ENCODE measurements around the gene PDGFB.
"Not testable (repeated sequence)": the region's sequence is repeated elsewhere in the genome, so short reads cannot be mapped to it uniquely, and the experiment has no call there.

PDGFB gene

DNA sequence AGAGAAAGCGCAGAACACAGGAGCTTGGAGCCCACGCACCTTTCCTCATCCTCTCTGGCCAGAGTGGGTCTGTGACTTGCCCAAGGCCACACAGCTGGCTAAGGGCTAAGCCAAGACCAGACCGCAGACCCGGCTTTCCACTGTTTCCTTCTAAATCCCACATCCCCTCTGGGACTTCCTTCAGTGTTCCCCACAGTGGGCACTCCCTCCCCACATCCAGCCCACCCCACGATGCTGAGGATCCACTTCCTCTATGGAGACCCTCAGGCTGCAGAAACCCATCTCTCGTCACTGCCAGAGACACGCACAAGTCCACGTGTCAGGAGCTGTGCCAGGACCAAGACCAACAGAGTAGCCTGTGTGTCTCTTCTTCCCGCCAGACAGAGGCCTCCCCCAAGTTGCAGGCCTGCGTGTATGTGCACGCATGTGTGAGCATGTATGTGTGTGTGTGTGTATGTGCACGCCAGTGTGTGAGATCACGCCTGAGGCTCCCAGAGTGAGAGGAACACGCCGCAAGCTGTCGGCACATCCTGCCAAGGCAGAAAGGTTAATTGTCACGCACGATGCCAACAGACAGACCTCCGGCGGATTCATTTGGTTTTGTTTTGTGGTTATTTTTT is 21.6 kb downstream of the PDGFB start:
- no peak for DNase-seq

- DNase-seq = no peak
Measured at GRCh38 chr22:39221999-39222686, 22.6 kb downstream of the PDGFB start.

DNA sequence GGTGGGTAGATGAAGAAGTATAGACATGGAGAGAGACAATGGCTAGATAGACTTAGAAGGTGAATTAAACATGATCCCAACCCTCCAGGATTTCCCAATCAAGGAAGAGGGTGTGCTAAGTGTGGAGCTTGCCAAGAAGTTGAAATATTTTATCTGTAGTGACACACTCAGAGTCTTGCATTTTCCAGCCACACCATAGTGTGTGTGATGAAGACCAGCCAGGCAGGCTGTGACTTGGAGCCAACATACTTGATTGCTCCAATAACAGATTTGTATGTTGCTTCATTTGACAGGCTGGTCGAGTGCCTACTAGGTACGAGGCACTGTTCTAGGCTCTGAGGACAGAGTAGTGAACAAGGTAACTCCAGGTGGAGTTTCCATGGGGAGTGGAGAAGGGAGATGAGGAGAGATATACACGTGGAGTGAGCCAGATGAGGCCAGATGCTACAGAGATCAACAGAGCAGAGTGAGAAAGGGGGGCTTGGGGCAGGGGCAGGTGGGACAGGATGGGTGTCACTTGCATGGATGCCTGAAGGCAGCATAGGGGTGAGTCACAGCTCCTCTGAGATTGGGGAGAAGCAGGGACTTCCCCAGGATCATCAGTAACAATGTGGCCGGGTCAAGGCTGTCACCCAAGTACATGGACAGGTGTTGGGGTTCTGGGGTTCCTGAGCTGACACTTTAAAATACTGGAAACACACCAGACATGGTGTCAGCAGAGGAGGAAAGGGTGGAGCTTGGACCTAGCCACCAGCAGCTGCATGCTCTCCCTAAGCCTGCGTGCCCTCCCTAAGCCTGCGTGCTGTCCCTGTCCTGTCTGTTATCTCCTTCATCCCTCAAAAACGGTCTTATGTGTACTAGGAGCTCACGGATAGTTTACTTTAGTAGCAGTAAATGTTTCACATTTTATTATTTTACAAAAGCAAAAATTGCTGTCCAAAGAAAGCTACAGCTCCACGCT is 23.6 kb downstream of the PDGFB start:
- no peak for DNase-seq

GRCh38 chr22:39220450-39220849 is 24.3 kb downstream of the PDGFB start:
- no peak for DNase-seq

DNA sequence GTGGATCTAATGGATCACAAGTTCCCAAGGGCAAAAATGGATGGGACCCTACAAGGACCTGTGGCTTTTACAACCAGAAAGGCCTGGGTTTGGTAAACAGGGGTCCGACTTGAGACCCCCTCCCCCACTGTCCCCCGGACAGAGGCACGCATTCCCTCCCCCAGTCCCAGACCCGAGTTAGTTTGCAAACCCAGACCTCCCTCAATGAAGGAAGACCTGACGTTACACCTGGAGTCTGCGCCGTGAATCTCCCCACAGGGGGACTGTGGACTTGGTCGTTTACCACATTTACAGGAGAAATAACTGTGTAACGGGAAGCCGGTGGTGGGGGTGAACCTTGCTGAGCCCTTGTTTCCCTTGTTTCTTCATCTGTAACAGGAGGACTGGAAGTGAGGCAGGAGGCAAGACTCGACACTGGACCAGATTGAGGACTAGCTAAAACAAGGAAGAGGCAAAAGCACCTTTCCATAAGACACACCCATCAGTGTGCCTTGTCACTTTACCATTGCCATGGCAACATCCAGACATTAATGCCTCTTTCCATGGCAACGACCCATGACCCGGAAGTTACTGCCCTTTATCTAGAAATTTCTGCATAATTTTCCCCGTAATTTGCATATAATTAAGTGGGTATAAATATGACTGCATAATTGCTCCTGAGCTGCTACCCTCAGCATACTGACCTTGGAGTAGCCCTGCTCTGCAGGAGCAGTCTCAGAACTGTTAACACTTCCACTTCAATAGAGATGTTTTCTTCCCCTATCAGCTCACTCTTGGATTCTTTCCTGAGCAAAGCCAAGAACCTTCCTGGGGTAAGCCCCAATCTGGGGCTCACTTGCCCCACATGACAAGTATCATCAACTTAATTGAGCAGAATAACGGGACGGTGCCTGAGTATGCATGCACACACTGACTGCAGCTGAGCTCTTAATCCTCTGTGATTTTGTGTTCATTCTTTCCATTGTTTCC is 25.4 kb downstream of the PDGFB start:
- no peak for DNase-seq

GRCh38 chr22:39218432-39218831 is 26.4 kb downstream of the PDGFB start:
- not testable (repeated sequence) for DNase-seq

DNA sequence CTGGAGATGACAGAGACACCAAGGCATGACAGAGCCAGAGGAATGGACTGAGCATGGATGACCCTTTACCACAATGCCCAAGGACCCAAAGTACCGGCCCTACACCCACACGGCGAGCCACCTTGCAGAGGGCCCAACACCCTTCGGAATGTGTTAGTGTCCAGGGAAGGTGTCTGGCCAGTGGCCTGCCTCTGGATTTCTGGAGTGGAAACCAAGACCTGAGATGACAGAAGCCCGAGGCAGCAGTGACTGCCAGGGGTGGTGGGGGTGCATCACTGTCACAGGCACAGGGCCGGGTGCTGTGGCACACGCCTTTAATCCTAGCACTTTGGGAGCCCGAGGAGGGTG is 28.7 kb downstream of the PDGFB start:
- no peak for DNase-seq

GRCh38 chr22:39215426-39216142 is 29.2 kb downstream of the PDGFB start:
- DNase-seq = no peak

GRCh38 chr22:39215070-39215396 is 29.7 kb downstream of the PDGFB start:
- no peak for DNase-seq

DNA sequence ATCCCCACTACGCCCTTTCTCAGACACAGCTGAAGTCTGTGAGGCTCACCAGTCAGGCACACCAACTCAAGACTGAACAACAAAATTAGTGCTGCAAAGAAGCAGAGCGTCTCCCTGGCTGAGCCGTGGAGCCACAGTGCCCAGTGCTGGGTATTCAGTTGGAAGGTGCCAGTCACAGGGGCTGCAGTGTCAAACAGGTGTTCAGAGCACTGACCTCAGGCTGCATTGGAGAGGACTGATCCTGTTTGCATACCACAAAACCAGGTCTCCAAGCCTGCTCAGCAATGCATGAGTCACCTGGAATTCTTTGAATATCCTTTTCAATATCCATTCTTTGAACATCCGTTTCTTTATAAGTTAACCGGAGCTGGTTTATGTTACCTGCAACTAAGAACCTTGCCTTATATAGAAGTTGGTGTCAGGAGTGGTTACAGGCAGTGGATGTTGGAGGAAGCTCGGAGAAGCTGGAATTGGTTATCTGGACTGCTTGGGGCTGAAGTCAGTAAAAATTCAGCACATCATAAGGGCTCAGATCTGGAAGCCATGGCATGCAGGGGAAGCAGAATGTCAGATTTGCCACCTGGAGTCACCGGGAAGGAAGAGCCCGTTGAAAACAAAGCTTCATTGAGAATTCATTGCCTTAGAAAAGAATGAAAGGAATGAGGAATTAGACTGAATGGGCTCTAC is 30.3 kb downstream of the PDGFB start:
- DNase-seq = no peak

- no peak for DNase-seq
Measured at GRCh38 chr22:39214006-39214382, 30.8 kb downstream of the PDGFB start.

DNA sequence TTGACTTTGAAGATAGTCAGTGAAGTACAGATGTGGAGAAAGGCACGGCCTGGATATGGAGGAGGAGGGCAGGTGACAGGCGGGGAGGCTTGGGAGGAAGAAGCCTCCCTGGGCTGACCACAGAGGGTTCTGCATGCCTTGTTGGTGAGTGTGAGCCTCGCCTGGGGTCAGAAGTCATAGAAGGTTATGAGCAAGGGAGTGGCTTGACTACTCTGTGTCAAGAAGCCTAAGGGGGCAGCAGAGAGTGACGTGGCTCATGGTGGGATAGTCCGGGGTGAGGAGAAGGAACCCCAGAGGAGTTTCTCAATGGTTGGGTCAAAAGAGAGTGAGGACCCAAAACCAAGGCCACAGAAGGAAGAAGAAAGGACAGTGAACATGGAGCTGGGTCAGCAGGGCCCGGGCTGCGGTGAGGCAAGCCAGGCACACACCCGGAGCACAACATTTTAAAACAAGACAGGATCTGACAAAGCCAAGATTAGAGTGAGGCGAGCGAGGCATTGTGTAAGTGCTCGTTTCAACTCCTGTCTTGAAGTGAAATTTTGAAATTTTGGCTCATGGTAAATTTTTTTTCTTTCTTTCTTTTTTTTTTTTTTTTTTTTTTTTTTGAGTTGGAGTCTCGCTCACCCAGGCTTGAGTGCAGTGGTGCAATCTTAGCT is 31.9 kb downstream of the PDGFB start:
- DNase-seq = no peak

- no peak for DNase-seq
Measured at GRCh38 chr22:39209756-39210155, 35.0 kb downstream of the PDGFB start.

GRCh38 chr22:39208013-39208680 is 36.6 kb downstream of the PDGFB start:
- no peak for DNase-seq

DNA sequence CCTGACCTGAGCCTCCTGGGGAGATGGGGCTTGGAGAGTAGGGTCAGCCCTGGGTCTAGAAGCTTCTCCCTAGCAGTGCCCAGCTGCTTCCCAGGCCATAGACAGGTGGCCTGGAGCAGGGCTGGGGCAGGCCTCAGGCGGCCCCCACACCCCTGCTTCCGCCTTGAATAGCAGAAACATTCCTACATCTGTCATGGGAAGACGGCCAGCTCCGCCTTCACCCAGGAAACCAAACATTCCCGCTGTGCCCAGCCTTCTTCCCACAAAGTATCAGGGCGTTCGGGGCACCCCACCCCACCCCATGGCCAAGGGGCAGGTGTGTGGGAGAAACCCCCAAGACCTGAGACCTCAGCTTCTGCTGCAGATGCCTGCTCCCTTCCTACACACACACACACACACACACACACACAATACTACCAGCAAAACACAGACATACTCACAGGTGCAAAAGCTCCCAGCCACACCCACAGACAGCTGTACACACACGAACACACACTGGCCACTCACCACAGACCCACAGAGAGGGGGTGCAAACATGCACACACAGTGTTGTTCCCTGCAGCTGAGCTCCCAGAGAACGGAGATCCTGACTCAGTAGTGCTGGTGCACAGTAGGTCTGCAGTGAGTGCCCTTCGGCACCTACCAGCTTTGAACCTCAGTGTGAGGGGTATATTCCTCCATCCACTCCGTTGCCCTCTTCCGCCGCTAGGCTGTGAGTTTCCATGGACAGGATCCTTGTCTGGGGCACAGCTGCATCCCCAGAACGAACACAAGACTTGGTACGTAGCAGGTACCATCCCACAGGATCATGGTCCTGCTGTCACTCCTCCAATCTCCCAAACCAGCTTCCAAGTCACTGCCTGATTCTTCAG is 37.4 kb downstream of the PDGFB start:
- no peak for DNase-seq

DNA sequence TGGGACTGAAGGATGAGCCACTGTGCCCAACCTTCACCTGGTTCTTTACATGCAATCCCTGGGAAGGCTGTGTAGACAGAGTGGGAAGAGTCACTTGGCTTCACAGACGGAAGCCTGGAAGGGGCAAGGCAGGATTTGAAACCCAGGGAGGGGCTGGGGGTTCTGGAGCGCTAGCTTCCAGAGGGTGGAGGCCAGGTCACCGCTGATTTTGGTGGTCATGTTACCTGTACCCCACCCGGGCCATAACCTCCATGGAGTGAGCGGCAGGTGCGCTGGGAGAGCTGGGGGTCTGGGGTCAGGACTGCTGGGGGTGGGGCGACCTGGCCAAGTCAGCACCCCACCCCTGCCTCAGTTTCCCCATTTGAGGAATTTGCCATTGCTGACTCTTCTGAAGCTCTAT is 38.3 kb downstream of the PDGFB start:
- DNase-seq = no peak

DNA sequence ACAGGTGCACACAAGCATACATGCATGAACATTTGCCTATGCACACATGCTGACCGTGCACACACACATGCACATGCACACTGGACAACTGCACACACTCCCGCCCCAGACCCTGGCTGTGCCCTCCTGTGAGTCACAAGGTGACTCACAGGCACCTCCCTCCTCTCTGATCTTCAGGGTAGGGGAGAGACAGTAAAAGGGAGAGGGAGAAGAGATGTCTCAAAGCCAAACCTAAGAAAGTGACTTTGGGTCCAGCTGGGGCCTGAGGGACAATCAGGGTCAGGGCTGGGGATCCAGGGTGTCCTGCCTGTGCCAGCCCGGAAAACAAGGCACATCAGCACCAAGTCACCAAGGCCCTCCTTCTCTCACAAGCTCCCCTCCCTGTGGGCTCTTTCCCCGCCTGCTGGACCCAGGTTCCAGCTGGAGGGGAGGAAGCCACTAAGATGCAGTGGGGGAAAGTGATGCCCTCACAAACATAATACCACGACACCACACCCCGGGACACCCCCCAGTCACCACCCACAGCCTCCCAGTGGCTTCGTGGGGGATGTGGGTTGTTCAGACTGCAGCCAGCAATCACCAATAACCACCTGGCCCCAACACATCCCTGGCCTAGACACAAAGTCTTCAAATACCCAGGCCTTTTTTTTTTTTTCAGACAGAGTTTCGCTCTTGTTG is 39.3 kb downstream of the PDGFB start:
- DNase-seq = no peak

DNA sequence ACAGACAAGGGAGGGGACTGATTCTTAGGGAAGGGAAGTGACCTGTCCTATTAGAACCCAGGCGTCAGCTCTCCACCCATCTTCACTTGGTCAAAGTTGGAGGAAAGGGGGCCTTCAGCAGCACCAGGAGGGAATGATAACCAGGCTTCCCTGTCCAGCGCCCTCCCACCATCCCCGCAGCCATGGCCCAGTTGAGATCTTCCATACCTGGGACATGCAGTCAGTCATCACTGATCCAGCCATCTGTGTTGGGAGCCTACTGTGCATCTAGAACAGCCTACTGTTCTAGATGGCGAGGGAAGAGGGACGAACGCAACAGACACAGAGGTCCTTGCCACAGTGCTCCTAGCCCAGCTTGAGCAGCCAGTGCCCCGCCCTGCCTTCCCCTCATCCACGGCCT is 40.6 kb downstream of the PDGFB start:
- no peak for DNase-seq

GRCh38 chr22:39197578-39197977 is 47.2 kb downstream of the PDGFB start:
- DNase-seq = no peak

Measured in stimulated activated CD4-positive, alpha-beta T cell treated with anti-CD3 and anti-CD28 coated beads, Interleukin-12 subunit alpha, Interleukin-12 subunit beta, amount 100 ng/mL, for 4 hours (primary cell).